C4-2B (cell line): ENCODE results near the gene NECTIN1.
A peak's percentile ranks its signal among the peaks of the same experiment; 100 is the strongest.

ENCODE experiments used
- H3K27ac ChIP-seq: fragments of 450-650 bp; 2 replicates; pipeline ENCODE4 v1.5.1; 2017
- ZFX ChIP-seq: fragments of 450-650 bp; IDR thresholded peaks from 2 replicates; pipeline ENCODE4 v1.6.1; 2017
- TF ChIP-seq, protein P1 (sequence below): fragments of 450-650 bp; conservative IDR thresholded peaks from 2 replicates; pipeline ENCODE4 v1.5.1; 2017; ENCODE audit warnings: mild to moderate bottlenecking

NECTIN1 gene

DNA sequence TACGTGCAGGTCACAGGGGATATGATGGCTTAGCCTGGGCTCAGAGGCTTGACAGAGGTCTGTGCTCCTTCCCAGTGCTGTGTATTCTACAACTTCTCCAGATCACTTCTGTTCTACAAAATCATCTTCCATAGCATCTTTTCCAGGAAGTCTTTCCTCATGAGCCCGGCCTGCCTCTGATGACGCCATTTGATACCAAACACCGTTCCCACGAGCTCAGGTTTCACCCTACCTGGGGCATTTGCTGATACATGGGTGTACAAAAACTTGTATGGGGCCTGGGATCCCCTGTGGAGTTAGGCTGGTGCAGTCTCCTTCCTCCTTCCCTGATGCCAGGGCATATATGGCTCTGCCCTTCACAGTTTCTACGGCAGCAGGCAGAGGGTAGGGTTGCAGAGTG is 78.7 kb downstream of the NECTIN1 start:
- no peak overlapping the region for H3K27ac ChIP-seq
- no peak for TF ChIP-seq ZFX
- TF ChIP-seq, protein P1, sequence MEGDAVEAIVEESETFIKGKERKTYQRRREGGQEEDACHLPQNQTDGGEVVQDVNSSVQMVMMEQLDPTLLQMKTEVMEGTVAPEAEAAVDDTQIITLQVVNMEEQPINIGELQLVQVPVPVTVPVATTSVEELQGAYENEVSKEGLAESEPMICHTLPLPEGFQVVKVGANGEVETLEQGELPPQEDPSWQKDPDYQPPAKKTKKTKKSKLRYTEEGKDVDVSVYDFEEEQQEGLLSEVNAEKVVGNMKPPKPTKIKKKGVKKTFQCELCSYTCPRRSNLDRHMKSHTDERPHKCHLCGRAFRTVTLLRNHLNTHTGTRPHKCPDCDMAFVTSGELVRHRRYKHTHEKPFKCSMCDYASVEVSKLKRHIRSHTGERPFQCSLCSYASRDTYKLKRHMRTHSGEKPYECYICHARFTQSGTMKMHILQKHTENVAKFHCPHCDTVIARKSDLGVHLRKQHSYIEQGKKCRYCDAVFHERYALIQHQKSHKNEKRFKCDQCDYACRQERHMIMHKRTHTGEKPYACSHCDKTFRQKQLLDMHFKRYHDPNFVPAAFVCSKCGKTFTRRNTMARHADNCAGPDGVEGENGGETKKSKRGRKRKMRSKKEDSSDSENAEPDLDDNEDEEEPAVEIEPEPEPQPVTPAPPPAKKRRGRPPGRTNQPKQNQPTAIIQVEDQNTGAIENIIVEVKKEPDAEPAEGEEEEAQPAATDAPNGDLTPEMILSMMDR: no peak

DNA sequence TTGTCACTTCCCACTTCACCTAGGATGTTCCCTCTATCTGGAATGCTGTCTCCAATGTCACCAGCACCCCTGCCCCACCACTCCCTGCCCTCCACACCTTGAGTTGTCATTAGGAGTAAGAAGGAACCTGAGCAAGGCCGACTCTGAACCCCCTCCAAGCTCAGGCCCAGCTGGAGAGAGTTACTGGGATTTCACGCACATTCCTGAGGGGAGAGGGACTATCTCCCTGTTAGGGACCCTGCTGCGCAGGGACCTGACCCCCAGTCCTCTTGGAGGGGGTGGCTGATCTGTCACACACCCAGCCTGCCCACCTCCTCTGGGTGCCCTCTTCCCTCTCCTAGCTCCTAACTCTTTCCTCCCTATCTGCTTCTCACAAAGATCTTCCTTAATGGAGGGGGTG is 81.7 kb downstream of the NECTIN1 start:
- TF ChIP-seq ZFX: no peak
- TF ChIP-seq, protein P1: no peak

DNA sequence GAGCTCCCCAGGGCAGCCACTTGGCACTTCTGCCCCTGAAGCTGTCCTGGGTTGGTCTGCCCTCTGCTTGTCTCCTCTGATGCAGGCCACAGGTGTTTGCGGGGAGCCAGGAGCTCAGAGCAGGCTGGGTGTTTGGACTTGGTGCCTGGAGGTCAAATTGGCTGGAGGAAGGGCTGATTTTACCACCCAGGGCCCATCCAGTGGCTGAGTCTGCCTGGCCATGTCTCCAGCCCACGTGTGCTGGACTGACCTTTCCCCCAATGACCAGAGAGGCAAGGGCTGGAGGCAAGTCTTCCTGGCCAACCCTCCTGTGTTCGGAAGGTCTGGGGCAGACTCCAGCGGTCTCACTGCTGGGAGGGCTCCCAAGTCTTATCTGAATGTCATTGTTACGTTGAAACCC is 84.0 kb downstream of the NECTIN1 start:
- no peak for TF ChIP-seq ZFX
- TF ChIP-seq, protein P1: no peak
- no peak overlapping the region for H3K27ac ChIP-seq

More for the DNA sequence above, 81.7 kb downstream of the NECTIN1 start:
- no peak overlapping the region for H3K27ac ChIP-seq

DNA sequence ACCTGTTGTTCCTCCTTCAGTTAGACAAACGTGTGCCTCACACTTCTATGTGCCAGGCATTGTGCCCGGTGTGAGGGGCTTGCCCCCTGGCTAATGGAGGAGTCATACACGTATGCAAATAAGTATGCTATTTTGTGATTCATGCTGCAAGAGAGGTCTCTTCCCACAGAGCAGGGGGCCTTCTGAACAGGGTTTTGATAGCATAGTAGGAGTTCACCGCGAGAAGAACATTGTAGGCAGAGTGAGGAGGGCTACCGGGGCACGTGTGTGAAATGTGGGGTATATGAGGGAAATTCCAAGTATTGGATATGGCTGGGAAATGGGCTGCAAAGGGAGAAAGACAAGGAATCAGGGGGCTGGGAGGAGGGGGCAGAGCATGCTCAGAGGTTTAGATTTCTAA is 84.5 kb downstream of the NECTIN1 start:
- H3K27ac ChIP-seq: no peak overlapping the region
- TF ChIP-seq, protein P1: no peak
- TF ChIP-seq ZFX: no peak

DNA sequence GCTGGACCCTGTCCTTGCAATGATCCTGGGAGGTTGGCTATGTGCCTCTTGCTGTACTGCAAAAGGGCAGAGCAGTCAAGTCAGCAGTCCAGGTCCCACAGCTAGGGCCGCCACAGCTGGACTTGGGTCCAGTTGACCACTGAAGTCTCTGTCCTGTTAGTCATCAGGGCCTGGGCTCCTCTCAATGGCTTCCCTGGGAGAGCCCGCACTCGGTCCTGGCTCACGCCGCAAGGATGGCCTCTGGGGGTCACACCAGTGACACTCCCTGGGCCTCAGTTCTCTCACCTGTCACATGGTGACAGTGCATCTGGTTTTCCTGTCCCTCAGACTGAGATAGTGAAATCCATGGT is 85.1 kb downstream of the NECTIN1 start:
- TF ChIP-seq, protein P1: no peak
- no peak for TF ChIP-seq ZFX
- H3K27ac ChIP-seq: no peak overlapping the region

DNA sequence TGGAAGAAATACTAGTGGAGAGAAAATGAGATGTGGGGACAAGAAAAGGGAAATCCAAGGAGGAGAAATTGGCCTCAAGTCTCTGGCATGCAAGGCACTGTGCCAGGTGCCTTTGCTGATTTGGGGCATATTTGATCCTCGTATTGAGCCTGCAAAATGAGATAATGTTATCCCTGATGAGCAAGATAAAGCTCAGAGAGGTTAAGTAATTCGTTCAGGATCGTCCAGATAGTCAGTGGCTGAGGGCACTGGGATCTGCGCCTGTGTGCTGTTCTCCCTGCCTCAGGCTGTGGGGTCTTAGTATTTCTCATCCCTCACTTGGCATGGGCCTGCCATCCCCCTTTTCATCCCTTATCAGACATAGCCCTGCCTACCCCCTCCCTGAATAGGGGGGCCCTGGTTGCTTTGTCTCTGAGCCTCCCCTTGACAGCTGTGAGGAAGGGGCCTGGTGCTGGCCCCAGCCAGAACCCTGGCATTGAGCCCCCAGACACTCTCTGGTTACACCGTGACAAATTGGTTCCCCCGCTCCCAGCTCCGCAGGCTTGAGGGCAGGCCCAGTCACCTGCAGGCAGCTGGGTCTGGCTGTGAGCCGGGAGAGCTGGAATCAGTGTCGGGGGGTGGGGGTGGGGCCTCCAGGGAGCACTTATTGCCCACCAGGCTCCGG is 85.7 kb downstream of the NECTIN1 start:
- TF ChIP-seq, protein P1: no peak
- TF ChIP-seq ZFX: no peak
- no peak overlapping the region for H3K27ac ChIP-seq

DNA sequence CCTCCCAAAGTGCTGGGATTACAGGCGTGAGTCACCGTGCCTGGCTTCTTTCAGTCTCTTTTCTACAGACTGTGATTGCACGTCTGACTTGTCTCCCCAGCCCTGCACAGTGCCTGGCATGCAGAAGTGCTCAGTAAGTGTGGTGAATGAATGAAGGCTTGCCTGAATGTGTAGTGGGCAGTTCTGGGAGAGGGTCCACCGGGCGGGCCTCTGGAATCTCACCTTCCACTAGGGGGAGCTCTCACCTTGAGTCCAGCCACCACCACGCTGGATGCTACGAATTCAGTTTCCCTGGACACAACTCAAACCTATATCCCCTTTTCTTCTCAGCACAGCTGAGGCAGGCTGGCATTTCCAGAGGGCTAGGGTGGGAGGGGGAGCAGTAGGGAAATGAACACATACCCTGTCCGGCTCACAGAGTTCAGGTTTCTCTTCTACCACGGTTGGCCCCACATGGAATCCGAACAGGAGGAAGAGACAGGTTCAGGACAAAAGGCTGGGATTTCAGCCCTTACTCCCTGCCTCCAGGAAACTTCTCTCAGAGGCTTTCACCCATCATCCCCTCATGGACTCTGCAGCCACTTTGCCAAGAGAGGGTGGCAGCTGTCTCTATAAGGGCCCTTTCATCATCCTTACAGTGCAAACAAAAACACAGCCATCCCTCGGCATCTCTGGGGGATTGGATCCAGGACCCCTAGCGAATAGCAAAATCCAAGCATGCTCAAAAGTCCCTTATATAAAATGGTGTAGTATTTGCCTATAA is 86.8 kb downstream of the NECTIN1 start:
- no peak overlapping the region for H3K27ac ChIP-seq
- TF ChIP-seq, protein P1: peak; percentile 92
- no peak for TF ChIP-seq ZFX
